HepG2 (cell line): ENCODE data around the gene ZNFX1. TPM values are rescaled to one million over a fixed set of nuclear protein-coding genes. Genes with fewer than 3 reads are reported as not detected.

Experiments
- ADNP ChIP-seq: sonication (generic); formaldehyde crosslinking; IDR thresholded peaks from 2 replicates; pipeline ENCODE4 v1.4.0; 2020; ENCODE audit warnings: missing genetic modification reagents
- ATF6 ChIP-seq: sonication (generic); formaldehyde crosslinking; conservative IDR thresholded peaks from 2 replicates; pipeline ENCODE4 v1.4.0; 2020; ENCODE audit warnings: missing genetic modification reagents
- ELF1 ChIP-seq: sonication (generic); formaldehyde crosslinking; IDR thresholded peaks from 2 replicates; pipeline ENCODE4 v1.4.0; 2020; ENCODE audit warnings: missing genetic modification reagents
- SOX6 ChIP-seq, 2 experiments: fragments of 450-650 bp in 1 of 2; sonication (generic) in 1 of 2; formaldehyde crosslinking in 1 of 2; IDR thresholded peaks; 2 replicates each; pipeline versions ENCODE4 v1.4.0 to v1.6.1; 2017 to 2020; ENCODE audit warnings: antibody characterized with exemption in 1 of 2, mild to moderate bottlenecking in 1 of 2, missing genetic modification reagents in 1 of 2
- STAG1 ChIP-seq: sonication (generic); formaldehyde crosslinking; IDR thresholded peaks from 2 replicates; pipeline ENCODE4 v1.4.0; 2020; ENCODE audit warnings: missing genetic modification reagents
- THAP8 ChIP-seq: sonication (generic); formaldehyde crosslinking; IDR thresholded peaks from 2 replicates; pipeline ENCODE4 v1.5.1; 2020; ENCODE audit warnings: missing genetic modification reagents, mild to moderate bottlenecking, borderline replicate concordance
- TRIM22 ChIP-seq: fragments of 450-650 bp; IDR thresholded peaks from 2 replicates; pipeline ENCODE4 v1.6.1; 2017
- ZBTB3 ChIP-seq: sonication (generic); formaldehyde crosslinking; IDR thresholded peaks from 2 replicates; pipeline ENCODE4 v1.4.0; 2020; ENCODE audit warnings: low read depth, mild to moderate bottlenecking, moderate library complexity, missing genetic modification reagents, borderline replicate concordance
- ZNF136 ChIP-seq: sonication (generic); formaldehyde crosslinking; IDR thresholded peaks from 2 replicates; pipeline ENCODE4 v1.8.1; 2022; ENCODE audit warnings: low read depth, mild to moderate bottlenecking, moderate library complexity, missing genetic modification reagents
- ZNF274 ChIP-seq: sonication (generic); formaldehyde crosslinking; IDR thresholded peaks from 2 replicates; pipeline ENCODE4 v1.5.1; 2020; ENCODE audit warnings: mild to moderate bottlenecking, missing genetic modification reagents
- ZNF503 ChIP-seq: sonication (generic); formaldehyde crosslinking; IDR thresholded peaks from 2 replicates; pipeline ENCODE4 v1.4.0; 2020; ENCODE audit warnings: missing genetic modification reagents
- ZNF614 ChIP-seq: IDR thresholded peaks from 2 replicates; pipeline ENCODE4 v1.6.1; 2018; ENCODE audit warnings: missing biosample characterization, missing genetic modification reagents, inconsistent platforms, borderline replicate concordance
- ZNF674 ChIP-seq: sonication (generic); formaldehyde crosslinking; IDR thresholded peaks from 2 replicates; pipeline ENCODE4 v1.5.0; 2020; ENCODE audit warnings: low read depth, mild to moderate bottlenecking, missing genetic modification reagents
- polyA plus RNA-seq, 8 experiments: library from polyadenylated mRNA; depleted of rRNA in 3 of 8; stranded (reverse) in 7 of 8; unstranded in 1 of 8; fragments of >200 nt; fragmentation: Illumina TruSeq in 4 of 8; extraction: Trizol in 4 of 8; gene quantifications; 2 replicates each; pipeline versions ENCODE4 v1.2.1 to v1.2.3, GENCODE V29; 2011 to 2016; ENCODE audit warnings: low read depth in 4 of 8, missing spikeins in 1 of 8, mixed read lengths in 1 of 8; ENCODE audit not compliant: insufficient read depth in 1 of 8
- total RNA-seq, 5 experiments: library from RNA; depleted of rRNA; stranded (reverse); fragments of >200 nt; fragmentation: Illumina TruSeq; extraction: Trizol; gene quantifications; 2 replicates each; pipeline ENCODE4 v1.2.3, GENCODE V29; 2016; ENCODE audit warnings: low read depth in 1 of 5
- TF ChIP-seq, protein P1 (sequence below): sonication (generic); formaldehyde crosslinking; IDR thresholded peaks from 2 replicates; pipeline ENCODE4; 2020; ENCODE audit warnings: missing genetic modification reagents, mild to moderate bottlenecking, borderline replicate concordance
- TF ChIP-seq, protein P2 (sequence below): sonication (generic); formaldehyde crosslinking; conservative IDR thresholded peaks from 2 replicates; pipeline ENCODE4 v1.4.0; 2020; ENCODE audit warnings: missing genetic modification reagents
- TF ChIP-seq, protein P3 (sequence below): IDR thresholded peaks from 2 replicates; pipeline ENCODE4 v1.6.1; 2016; ENCODE audit warnings: mild to moderate bottlenecking, missing biosample characterization, missing genetic modification reagents

ZNFX1 gene
- total and polyA plus RNA-seq, 2 of the 13 experiments (the other 11 are each of a cell fraction or from before 2014, with no cell fraction given), result 2.9 to 11.1 TPM

DNA sequence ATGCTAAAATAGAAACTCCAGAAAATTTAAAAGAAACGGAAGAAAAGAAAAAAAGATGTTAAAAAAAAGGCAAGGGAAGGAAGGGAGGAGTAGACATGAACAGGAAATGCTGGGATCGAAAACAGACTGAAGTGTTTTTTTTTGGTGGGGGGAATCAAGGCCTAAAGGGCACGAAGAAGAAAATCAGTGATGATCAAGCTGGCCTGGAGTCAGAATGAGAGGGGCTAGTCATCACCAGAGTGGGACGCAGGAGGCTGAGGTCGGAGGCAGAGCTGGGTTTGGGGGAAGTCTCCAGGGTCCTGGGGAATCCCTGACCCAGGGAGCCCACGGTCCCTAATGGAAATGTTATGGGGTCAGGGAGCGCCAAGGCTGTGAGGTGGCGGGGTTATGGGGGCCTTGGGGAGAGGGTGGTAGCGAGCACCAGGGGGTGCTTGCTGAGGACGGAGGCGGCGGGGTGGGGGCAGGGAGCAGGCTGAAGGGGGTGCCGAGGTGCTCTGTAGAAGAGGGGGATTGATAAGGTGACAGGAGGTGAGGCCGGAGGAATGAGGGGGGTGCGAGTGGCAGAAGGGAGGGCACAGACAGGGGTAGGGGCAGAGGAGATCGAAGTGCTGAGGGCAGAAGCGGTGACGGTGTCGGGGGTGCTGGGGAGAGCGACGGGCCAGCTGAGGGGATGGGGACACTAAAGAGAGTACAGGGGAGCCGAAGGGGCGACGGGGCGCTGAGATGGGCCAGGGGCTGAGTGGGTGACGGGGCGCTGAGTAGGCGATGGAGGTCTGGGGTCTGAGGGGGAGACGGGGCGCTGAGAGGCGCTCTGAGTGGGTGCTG, 684 bp downstream of the ZNFX1 start (continued):
- TF ChIP-seq TRIM22 (no peak), ADNP (CRISPR knock-in tag) (no peak), STAG1 (no peak), ZBTB3 (CRISPR knock-in tag) (no peak), ZNF274 (no peak), ATF6 (CRISPR knock-in tag) (no peak), ZNF136 (CRISPR knock-in tag) (no peak), ELF1 (CRISPR knock-in tag) (no peak), ZNF674 (CRISPR knock-in tag) (no peak), ZNF503 (CRISPR knock-in tag) (no peak), THAP8 (CRISPR knock-in tag) (no peak), SOX6 (IDR thresholded peaks at IDR 0.05) (no peak), SOX6 (CRISPR knock-in tag; IDR thresholded peaks at IDR 0.05) (no peak), ZNF614 (no peak)
- TF ChIP-seq, protein P1, sequence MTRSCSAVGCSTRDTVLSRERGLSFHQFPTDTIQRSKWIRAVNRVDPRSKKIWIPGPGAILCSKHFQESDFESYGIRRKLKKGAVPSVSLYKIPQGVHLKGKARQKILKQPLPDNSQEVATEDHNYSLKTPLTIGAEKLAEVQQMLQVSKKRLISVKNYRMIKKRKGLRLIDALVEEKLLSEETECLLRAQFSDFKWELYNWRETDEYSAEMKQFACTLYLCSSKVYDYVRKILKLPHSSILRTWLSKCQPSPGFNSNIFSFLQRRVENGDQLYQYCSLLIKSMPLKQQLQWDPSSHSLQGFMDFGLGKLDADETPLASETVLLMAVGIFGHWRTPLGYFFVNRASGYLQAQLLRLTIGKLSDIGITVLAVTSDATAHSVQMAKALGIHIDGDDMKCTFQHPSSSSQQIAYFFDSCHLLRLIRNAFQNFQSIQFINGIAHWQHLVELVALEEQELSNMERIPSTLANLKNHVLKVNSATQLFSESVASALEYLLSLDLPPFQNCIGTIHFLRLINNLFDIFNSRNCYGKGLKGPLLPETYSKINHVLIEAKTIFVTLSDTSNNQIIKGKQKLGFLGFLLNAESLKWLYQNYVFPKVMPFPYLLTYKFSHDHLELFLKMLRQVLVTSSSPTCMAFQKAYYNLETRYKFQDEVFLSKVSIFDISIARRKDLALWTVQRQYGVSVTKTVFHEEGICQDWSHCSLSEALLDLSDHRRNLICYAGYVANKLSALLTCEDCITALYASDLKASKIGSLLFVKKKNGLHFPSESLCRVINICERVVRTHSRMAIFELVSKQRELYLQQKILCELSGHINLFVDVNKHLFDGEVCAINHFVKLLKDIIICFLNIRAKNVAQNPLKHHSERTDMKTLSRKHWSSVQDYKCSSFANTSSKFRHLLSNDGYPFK, result no peak
- TF ChIP-seq, protein P2, sequence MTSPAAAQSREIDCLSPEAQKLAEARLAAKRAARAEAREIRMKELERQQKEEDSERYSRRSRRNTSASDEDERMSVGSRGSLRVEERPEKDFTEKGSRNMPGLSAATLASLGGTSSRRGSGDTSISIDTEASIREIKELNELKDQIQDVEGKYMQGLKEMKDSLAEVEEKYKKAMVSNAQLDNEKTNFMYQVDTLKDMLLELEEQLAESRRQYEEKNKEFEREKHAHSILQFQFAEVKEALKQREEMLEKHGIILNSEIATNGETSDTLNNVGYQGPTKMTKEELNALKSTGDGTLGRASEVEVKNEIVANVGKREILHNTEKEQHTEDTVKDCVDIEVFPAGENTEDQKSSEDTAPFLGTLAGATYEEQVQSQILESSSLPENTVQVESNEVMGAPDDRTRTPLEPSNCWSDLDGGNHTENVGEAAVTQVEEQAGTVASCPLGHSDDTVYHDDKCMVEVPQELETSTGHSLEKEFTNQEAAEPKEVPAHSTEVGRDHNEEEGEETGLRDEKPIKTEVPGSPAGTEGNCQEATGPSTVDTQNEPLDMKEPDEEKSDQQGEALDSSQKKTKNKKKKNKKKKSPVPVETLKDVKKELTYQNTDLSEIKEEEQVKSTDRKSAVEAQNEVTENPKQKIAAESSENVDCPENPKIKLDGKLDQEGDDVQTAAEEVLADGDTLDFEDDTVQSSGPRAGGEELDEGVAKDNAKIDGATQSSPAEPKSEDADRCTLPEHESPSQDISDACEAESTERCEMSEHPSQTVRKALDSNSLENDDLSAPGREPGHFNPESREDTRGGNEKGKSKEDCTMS, result no peak
- TF ChIP-seq, protein P3, sequence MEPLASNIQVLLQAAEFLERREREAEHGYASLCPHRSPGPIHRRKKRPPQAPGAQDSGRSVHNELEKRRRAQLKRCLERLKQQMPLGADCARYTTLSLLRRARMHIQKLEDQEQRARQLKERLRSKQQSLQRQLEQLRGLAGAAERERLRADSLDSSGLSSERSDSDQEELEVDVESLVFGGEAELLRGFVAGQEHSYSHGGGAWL (CRISPR knock-in tag), result no peak
